Activated T-cell treated with anti-CD3 and anti-CD28 coated beads, Interleukin-2, amount 50 U/mL, for 48 hours (primary cell): ENCODE results near the gene E2F3.
A peak's percentile ranks its signal among the peaks of the same experiment; 100 is the strongest.

ENCODE experiments used
- DNase-seq, 2 experiments: peaks; one replicate each; pipeline ENCODE4 v3.0.0-alpha.2; 2020

Gene E2F3

DNA sequence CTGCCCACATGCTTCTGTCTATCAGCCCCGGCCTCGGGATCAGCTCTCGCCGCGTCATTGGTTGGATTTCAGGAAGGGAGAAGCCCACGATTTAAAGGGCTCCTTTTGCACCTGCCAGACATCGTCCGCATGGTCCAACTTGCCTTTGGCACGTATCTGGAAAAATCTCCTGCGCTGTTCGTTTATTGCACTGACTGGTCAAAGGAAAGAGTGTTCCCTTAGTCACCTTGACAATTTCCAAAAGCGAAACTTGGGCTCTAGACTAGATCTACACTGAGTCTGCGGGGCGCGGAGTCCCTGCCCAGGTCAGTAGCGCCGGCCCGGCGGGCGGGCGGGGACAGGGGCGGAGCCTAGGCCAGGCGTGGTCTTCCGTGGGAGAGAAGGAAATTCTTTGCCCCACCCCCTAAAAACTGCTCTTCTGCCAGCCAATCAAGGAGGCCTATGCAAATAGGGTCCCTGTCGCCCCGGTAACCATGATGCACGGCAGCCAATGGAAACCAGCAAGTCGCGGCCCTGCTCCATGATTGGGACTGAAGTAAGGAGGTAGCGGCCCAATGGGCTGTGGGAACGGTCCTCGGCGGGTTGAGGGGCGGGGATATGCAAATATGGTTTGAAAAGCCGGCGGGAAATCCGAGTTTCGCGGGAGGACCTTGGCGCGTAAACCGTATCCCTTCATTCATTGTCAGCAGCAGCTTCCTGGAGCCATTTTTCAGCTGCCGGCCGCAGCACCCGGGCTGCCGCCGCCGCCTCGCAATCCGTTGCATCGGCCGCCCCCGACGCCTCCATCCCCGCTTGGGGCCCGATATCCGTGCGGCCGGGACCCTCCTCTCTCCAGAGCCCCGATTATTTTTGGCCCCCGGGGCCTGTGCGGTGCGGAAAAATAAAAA is at the start of gene E2F3:
TSS of gene E2F3 (plus strand) at position 675 of the 887 bp plus-strand sequence. CDS start 354 bp downstream, outside the sequence.
- DNase-seq, result peak; percentile 98

GRCh38 chr6:20352346-20352745 is 49.3 kb upstream of the E2F3 start:
- DNase-seq, result peak in 1 of 2 experiments; percentile 24

DNA sequence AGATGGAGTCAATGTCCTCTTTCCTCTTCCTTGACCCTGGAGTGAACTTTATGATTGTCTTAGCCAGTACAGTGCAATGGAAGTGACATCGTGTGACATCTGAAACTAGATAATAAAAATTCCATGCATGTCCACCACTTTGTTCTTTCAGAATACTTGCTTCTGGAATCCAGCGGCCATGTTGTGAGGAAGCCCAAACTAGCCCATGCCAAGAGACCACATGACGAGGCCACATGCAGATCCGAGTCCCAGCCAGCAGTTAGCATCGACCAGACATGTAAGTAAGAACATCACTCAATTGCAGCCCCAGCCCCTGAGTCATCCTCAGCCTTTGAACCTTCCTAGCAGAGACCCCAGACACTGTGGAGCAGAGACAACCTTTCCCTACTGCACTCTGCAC is 48.5 kb upstream of the E2F3 start:
- DNase-seq, result no peak

GRCh38 chr6:20354366-20354765 is 47.3 kb upstream of the E2F3 start:
- DNase-seq, result no peak

GRCh38 chr6:20360471-20361119 is 41.1 kb upstream of the E2F3 start:
- no peak for DNase-seq

- DNase-seq, result no peak
Measured at GRCh38 chr6:20362623-20363022, 39.1 kb upstream of the E2F3 start.

DNA sequence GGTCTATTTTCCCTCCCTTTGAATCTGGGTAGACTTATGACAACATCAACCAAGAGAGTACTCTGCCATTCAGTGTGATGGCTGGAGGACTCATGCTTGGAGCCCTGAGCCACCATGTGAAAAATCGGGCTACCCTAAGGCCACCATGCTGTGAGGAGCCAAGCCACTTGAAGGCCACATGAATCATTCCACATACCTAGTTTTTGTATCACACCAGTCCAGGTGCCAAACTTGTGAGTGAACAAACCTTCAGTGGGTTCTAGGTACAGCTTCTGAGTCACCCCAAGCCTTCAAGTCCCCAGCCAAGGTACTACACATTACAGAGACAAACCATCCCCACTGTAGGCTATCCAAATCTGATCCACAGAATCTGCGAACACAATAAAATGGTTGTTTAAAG is 37.4 kb upstream of the E2F3 start:
- DNase-seq, result no peak

DNA sequence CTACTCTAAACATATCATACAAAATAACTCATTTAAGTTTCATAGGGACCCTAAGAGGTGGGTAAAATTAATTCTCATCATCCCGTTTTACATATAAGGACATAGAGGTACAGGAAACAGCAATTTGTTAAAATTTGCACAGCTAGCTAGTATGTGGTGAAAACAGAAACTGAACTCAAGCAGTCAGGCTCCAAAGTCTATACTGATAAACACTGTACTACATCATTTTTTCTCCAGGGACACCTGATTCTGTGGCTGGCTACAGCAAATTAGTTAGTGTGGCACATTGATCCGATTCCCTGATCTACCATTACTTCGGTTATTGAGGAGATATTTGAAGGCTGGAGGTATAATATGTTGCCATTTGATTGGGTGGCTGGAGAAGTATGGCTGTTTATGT is 36.2 kb upstream of the E2F3 start:
- no peak for DNase-seq

DNA sequence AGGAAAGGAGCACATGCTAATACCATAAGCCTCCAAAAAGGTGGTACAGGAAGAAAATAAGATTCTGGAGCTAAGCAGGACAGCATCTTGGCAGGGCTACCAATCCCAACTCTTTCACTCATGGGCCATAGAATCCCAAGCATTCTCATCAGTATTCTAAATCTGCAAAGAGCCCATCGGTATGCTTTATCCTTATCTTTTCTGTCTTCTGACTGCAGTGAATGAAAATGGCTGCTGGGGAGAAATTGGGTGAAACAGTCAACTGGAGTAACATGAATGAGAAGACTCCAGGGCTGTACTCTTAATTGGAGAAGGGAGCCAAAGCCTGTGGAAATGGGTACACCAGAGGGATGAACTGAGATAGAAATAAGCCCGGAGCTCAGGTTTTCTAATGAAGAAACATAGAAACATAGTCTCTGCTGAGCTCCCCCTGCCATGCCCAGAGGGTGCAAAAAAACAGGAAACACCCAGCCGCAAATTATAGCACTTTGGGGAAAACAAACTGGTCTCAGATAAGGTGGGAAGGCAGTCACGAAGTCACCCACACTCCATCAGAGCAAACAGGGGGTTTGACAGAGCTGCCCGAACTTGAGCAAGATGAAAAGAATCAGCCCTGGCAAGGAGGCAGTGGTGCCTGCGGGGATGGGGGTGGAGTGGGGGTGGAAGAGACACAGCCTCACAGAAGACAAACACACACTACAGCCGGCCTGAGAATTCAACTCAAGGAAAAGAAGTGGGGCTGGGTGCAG is 35.4 kb upstream of the E2F3 start:
- DNase-seq, result peak; percentile 36 to 39

- no peak for DNase-seq
Measured at GRCh38 chr6:20367743-20368485, 33.8 kb upstream of the E2F3 start.

GRCh38 chr6:20370393-20370792 is 31.3 kb upstream of the E2F3 start:
- no peak for DNase-seq

DNA sequence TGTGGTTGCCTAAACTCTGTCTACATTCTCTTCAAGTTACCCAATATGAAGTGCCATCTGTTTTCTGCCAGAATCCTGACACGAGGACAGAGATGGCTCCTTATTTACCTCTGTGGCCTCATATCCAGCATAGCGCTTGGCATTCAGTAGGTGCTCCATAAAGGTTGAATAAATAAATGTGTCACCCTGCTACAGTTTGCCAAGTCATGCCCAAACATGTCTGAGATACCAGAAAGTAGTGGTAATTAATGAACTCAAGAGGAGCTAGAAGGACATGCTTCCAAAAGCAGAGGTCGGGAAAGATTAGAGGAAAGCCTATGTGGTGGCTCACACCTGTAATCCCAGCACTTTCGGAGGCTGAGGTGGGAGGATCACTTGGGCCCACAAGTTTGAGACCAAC is 30.9 kb upstream of the E2F3 start:
- DNase-seq, result no peak

GRCh38 chr6:20375436-20375835 is 26.2 kb upstream of the E2F3 start:
- DNase-seq, result no peak

GRCh38 chr6:20377623-20378265 is 23.9 kb upstream of the E2F3 start:
- DNase-seq, result no peak

GRCh38 chr6:20379231-20379630 is 22.4 kb upstream of the E2F3 start:
- no peak for DNase-seq

DNA sequence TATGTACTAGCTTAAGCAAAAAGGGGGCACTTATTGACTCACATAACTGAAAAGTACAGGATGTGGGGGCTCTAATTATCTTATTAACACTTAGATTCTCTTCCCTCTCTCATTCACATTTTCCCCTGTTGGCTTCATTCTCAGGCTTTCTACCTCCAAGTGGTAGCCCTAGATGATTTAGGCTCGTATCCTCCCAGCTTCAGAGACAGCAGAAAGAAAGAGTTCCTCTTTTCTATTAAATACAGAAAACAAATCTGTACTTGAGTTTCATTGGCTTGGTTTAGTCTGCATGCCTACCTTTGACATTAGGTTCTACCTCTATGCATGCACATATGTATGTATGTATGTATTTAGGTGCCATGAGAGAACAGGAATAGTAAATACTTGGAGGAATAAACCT is 15.5 kb upstream of the E2F3 start:
- no peak for DNase-seq

DNA sequence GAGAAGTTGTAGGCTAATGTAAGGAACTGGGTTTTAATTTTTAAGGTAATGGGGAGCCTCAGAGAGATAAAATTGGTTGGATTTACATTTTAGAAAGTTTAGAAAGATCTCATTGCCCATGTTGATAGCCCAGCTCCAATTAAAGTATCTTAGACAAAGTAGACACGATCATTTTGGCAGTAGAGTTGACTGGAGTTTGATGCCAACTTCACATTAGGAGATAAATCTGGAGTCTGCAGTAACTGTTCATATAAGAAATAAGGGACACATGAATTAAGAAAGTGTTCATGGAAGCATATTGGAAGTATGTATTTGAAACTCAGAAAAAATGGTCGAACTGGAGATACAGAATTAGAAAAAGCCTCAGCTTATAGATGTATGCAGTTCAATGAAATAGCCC is 12.6 kb upstream of the E2F3 start:
- DNase-seq, result no peak

- DNase-seq, result no peak
Measured at GRCh38 chr6:20393297-20393696, 8.4 kb upstream of the E2F3 start.

DNA sequence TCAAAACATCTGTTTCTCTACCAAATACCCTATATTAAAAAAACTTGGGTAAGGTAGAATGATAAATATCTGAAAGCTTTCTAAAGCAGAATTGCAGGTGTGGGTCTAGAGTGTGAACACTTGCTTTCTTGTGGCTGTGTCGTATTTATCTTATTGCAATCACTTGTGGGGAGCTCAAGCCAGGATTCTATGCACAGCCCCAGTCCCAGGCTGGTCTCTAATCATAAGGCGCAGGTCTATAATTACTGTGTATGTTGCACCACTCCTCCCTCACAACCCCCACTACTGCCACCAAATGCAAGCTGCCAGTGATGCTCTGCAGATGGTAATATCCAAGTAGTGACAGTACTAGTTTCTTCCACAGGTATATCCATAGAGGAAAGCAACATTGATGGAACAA is 2.2 kb upstream of the E2F3 start:
- DNase-seq, result no peak

DNA sequence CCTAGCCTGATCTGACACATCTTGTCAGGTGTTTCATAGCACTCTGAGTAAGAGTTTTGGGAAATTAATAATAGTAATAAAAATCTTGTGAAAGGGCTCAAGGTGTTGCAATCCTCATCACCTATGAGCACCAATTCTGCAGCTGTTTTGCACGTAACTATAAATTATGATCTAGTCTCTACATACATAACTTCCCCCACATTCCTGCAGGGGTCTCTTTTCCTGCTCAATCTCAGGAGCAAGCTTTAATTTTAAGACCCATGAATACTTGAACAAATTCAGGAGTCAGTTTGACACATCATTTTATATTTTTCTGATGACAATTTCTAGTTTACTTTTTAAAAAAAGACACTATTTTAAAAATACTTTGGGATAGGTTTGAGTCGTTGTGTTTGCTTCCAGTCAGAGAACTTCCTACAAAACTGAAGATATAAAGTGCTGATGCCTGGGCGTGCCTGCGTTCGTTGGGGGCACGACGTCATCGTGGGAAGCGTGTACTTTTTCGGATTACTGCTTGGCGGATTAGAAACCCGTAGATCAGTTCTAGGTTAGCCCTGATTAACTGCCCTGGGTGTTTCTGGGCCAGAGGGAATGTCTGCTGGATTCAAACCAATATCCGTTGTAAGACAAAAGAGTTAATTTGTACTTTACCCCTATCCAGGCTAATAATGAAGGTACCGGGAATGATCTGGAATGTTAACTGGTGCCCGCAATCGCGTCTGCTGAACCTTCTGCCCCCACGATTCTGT is 1.0 kb upstream of the E2F3 start:
- peak; percentile 55 to 60 for DNase-seq

- no peak for DNase-seq
Measured at GRCh38 chr6:20402092-20402341, 338 bp downstream of the E2F3 start.
